Fibroblast of pulmonary artery (primary cell): ENCODE measurements around the gene HRK.

ENCODE experiments used
- DNase-seq: peaks from one replicate; pipeline ENCODE4 v3.0.0-alpha.2; 2010; ENCODE audit warnings: low read depth
- H3K4me3 ChIP-seq: replicated peaks from 2 replicates; pipeline ENCODE4 v1.5.1; 2011; ENCODE audit warnings: low read depth, mild to moderate bottlenecking, control low read depth, low read length, moderate library complexity
- CTCF ChIP-seq: IDR thresholded peaks from 2 replicates; pipeline ENCODE4 v1.5.1; 2011; ENCODE audit warnings: mild to moderate bottlenecking, control low read depth, low read length, inconsistent platforms; ENCODE audit errors: missing control alignments

Gene HRK

GRCh38 chr12:116808113-116809105, 72.8 kb downstream of the HRK start:
- no peak for DNase-seq
- no peak overlapping the region for H3K4me3 ChIP-seq
- TF ChIP-seq CTCF = no peak

- no peak for DNase-seq
- TF ChIP-seq CTCF = no peak
- H3K4me3 ChIP-seq = no peak overlapping the region
Observed at GRCh38 chr12:116807546-116807945, 73.7 kb downstream of the HRK start.

- H3K4me3 ChIP-seq = no peak overlapping the region
- DNase-seq = no peak
- TF ChIP-seq CTCF = no peak
Observed at GRCh38 chr12:116806845-116807440, 74.3 kb downstream of the HRK start.
